OCI-LY7 (cell line): ENCODE measurements around the gene F2RL2.

ENCODE experiments used
- CTCF ChIP-seq: fragments of 200-600 bp; sonication (generic); conservative IDR thresholded peaks from 2 replicates; pipeline ENCODE4 v1.5.1; 2014; ENCODE audit warnings: mild to moderate bottlenecking, antibody characterized with exemption, low read length, moderate library complexity, mixed read lengths
- EZH2phosphoT487 ChIP-seq: fragments of 200-600 bp; sonication (generic); IDR thresholded peaks from 2 replicates; pipeline ENCODE4 v1.6.1; 2018; ENCODE audit warnings: low read depth, borderline replicate concordance, mild to moderate bottlenecking, mixed run types, antibody characterized with exemption, low read length, moderate library complexity, mixed read lengths

- TF ChIP-seq EZH2phosphoT487 (no peak), CTCF (no peak)
Measured at GRCh38 chr5:76642390-76643040, 19.3 kb upstream of the F2RL2 start.
